ENCODE measurements around the gene ZNF324B.

ZNF324B gene

GRCh38 chr19:58477130-58477529 lies 25.7 kb downstream of the ZNF324B start:
- no peak for TF ChIP-seq CTCF (conservative IDR thresholded peaks at IDR 0.05; ENCODE audit: low read depth, low read length)
- H3K4me3 ChIP-seq (ENCODE audit: low read depth, low read length), result no peak overlapping the region
- DNase-seq (ENCODE audit: low read depth), result no peak

- DNase-seq (ENCODE audit: low read depth), result no peak
- no peak for TF ChIP-seq CTCF (conservative IDR thresholded peaks at IDR 0.05; ENCODE audit: low read depth, low read length)
- H3K4me3 ChIP-seq (ENCODE audit: low read depth, low read length), result no peak overlapping the region
Observed at GRCh38 chr19:58477871-58478270, 26.4 kb downstream of the ZNF324B start.

- H3K4me3 ChIP-seq (ENCODE audit: low read depth, low read length), result no peak overlapping the region
- no peak for TF ChIP-seq CTCF (conservative IDR thresholded peaks at IDR 0.05; ENCODE audit: low read depth, low read length)
- no peak for DNase-seq (ENCODE audit: low read depth)
Observed at GRCh38 chr19:58479303-58479702, 27.9 kb downstream of the ZNF324B start.

GRCh38 chr19:58479736-58480480 lies 28.5 kb downstream of the ZNF324B start:
- no peak overlapping the region for H3K4me3 ChIP-seq (ENCODE audit: low read depth, low read length)
- DNase-seq (ENCODE audit: low read depth), result no peak
- no peak for TF ChIP-seq CTCF (conservative IDR thresholded peaks at IDR 0.05; ENCODE audit: low read depth, low read length)

GRCh38 chr19:58480481-58480830 lies 29.0 kb downstream of the ZNF324B start:
- TF ChIP-seq CTCF (conservative IDR thresholded peaks at IDR 0.05; ENCODE audit: low read depth, low read length), result no peak
- no peak for DNase-seq (ENCODE audit: low read depth)
- H3K4me3 ChIP-seq (ENCODE audit: low read depth, low read length), result no peak overlapping the region

- no peak for DNase-seq (ENCODE audit: low read depth)
- H3K4me3 ChIP-seq (ENCODE audit: low read depth, low read length), result no peak overlapping the region
- no peak for TF ChIP-seq CTCF (conservative IDR thresholded peaks at IDR 0.05; ENCODE audit: low read depth, low read length)
Observed at GRCh38 chr19:58480831-58481230, 29.4 kb downstream of the ZNF324B start.

- no peak overlapping the region for H3K4me3 ChIP-seq (ENCODE audit: low read depth, low read length)
- no peak for TF ChIP-seq CTCF (conservative IDR thresholded peaks at IDR 0.05; ENCODE audit: low read depth, low read length)
- DNase-seq (ENCODE audit: low read depth), result no peak
Observed at GRCh38 chr19:58482372-58482771, 30.9 kb downstream of the ZNF324B start.

Data from choroid plexus epithelial cell (primary cell).